AML-193 (cell line): ENCODE data around the gene ARHGAP32.
"Not testable (repeated sequence)": the region's sequence is repeated elsewhere in the genome, so short reads cannot be mapped to it uniquely, and the experiment has no call there.

ENCODE experiments used
- DNase-seq, 2 experiments: peaks; one replicate each; lab custom pipeline; 2025; lab: John Stamatoyannopoulos, UW

ARHGAP32 gene

DNA sequence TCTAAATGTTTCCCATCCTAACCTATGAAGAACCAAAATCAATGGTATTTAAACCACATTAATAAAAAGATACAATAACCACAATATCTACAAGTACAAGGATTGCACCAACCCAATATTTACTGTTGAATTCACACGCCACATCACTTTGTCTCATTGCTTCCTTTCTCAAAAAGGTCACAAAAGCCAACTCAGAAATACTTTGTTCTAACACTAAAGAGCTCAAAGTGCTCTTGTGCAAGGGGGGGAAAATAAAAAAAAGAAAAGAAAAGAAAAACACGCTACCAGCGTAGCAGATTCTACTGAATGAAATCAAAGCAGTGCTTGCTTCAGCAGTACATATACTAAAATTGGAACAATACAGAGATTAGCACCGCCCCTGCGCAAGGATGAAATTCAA, 10.5 kb upstream of the ARHGAP32 start:
- no peak for DNase-seq

DNA sequence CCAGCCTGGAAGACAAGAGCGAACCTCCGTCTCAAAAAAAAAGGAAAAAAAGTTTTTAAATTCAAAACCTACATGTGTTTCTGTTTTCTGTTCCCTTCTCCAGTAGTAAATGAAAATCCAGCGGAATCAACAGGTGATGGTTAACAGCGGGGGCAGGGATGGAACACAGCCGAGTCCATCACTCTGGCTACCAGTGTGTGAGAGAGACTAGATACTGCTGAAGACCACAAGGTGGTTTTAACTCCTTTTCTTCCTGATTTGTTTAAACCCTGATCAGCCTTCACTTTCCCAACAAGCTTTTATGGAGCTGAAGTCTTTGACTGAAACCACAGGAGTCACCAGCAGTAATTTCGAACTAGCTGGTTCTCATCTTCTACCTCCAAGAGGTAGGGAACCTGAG, 3.6 kb upstream of the ARHGAP32 start:
- no peak for DNase-seq

DNA sequence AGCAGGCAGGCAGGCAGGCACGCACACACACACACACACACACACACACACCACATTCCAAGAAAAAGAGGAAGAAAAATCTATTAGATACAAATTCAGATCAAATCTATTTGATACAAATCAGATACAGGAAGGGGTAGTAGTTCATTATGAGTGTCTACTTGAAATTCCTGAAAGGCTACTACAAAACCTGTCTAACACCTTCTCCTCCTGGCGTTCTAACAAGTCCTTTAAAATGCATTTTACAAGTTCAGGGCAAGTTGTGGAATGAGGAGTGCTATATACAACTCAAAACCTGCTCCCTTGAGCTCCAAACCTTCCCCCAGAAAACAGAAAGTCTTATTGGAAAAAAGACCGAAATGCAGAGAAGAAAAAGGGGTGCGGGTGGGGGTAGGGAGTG, 476 bp downstream of the ARHGAP32 start:
- DNase-seq, result no peak

DNA sequence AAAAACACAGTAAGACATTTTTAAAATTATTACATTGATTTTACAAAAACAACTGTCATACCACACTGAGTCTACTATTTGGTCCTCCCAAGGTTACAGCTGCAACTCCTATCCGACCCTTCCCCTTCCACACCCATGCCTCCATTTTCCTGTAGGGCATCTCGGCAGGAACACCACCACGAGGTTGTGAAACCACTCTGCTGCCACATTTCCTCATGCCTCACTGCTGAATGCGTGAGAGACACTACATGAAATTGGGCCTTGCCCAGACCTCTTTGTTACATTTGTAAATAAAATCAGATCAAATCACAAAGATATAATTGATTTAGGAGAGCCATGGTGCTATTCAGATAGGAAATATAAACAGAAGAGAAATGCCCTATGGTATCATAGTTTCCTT, 2.0 kb downstream of the ARHGAP32 start:
- no peak for DNase-seq

DNA sequence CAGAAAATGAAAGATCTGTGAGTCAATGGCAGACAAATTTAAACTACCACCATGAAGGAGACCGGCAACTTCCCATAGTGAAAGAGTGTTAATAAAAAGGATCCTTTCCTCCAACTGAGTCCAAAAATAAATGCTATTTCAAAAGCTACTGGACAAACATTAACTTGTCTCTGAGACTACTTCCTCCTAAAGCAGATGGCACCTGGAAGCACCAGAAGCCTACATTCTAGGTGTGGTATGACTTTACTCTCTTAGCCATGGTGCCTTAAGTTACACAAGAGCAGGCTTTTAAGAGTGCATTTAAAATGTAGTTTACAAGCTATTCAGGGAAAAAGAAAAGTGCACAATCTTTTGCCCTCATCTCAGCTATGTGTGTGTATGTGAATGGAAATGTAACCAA, 2.5 kb downstream of the ARHGAP32 start:
- no peak for DNase-seq

DNA sequence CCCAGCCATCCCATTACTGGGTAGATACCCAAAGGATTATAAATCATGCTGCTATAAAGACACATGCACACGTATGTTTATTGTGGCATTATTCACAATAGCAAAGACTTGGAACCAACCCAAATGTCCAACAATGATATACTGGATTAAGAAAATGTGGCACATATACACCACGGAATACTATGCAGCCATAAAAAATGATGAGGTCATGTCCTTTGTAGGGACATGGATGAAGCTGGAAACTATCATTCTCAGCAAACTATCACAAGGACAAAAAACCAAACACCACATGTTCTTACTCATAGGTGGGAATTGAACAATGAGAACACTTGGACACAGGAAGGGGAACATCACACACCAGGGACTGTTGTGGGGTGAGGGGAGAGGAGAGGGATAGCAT, 7.0 kb downstream of the ARHGAP32 start:
- DNase-seq, result not testable (repeated sequence)

DNA sequence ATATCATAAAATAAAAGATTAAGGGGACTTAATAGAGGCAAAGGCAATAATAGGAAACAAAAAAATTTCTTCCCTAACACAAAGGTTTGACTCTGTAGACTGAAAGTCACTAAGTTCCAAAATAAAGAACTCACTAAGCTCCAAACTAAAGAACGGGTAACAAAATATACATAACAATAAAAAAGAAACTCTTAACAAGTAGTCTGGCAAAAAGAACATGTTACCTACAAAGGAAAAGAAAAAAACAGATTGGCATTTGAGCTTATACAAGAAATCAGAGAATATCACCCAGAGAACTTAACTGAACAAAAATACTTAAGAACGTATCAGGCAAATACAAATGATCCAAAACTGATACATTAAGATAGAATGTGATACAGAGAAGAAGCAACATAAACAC, 7.5 kb downstream of the ARHGAP32 start:
- DNase-seq, result no peak

DNA sequence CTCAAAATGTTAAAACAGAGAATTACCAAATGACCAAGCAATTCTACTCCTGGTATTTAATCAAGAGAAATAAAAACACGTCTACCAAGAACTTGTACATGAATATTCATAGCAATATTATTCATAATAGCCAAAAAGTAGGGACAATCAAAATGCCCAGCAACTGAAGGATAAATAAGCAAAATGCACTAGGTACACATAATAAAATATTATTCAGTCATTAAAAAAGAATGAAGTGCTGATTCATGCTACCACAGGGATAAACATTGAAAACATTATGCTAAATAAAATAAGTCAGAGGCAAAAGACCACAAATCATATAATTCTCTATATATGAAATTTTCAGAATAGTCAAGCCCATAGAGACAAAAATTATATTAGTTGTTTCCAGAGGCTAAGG, 24.8 kb downstream of the ARHGAP32 start:
- no peak for DNase-seq

DNA sequence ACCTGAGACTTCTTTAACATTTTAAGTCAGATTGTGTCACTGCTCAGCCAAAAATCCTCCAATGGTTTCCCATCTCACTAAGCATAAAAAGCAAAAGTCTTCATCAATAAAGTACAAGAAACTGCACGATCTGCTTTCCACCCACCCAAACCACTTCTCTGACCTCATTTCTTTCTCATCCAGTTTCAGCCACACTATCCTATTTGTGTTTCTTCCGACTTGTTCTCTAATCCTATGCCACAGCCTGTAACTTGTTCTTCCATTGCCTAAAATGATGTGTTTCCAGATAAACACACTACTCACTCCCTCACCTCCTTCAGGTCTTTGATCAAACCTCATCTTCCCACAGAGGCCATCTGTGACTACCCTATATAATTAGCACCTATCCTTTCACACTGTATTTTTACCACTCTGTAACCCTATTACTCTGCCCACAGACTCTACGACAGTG, 28.4 kb downstream of the ARHGAP32 start:
- DNase-seq, result no peak

DNA sequence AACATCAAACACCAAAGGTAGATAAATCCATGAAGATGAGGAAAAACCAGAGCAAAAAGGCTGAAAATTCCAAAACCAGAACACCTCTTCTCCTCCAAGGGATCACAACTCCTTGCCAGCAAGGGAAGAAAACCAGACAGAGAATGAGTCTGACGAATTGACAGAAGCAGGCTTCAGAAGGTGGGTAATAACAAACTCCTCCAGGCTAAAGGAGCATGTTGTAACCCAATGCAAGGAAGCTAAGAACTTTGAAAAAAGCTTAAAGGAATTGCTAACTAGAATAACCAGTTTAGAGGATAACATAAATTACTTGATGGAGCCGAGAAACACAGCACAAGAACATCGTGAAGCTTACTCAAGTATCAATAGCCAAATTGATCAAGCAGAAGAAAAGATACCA, 35.0 kb downstream of the ARHGAP32 start:
- DNase-seq, result not testable (repeated sequence)

DNA sequence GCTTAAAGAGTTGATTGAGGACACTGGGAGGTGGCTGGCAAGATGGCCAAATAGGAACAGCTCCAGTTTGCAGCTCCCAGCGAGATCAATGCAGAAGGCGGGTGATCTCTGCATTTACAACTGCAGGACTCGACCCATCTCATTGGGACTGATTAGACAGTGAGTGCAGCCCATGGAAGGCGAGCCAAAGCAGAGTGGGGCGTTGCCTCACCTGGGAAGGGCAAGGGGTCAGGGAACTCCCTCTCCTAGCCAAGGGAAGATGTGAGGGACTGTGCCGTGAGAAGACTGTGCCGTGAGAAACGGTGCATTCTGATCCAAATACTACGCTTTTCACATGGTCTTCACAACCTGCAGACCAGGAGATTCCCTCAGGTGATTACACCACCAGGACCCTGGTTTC, 36.4 kb downstream of the ARHGAP32 start:
- DNase-seq, result no peak

DNA sequence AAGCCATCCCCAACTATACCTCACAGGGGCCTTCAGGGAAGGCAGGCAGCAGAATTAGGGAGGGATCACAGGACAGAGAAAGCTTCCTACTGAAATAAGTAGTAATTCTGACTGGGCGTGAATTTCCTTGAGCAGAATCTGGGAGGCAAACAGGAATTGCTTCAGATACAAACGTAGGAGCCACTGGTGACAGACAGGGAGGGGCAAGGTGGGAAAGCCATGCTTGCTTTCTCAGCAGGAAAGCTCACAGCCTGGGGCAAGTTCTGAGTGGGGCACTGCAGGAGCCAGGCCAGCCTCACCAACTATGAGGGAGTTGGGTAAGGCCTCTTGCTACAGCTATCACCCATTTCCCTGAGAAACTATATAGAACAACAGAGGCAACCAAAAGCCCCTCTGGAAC, 43.6 kb downstream of the ARHGAP32 start:
- no peak for DNase-seq

DNA sequence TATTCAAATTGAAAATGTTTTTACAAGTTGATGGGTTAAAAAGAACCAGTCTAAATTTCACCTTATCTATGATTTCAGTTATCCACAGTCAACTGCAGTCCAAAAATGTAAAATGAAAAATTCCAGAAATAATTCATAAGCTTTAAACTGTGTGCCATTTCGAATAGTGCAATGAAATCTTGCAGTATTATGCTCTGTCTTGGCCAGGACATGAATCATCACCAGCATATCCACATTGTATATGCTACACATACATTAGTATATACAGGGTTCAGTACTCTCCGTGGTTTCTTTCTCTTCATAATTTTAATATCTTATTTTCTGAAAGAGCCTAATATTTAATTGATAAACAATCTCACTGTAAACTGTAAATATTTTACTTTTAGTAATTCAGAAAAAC, 45.9 kb downstream of the ARHGAP32 start:
- no peak for DNase-seq

DNA sequence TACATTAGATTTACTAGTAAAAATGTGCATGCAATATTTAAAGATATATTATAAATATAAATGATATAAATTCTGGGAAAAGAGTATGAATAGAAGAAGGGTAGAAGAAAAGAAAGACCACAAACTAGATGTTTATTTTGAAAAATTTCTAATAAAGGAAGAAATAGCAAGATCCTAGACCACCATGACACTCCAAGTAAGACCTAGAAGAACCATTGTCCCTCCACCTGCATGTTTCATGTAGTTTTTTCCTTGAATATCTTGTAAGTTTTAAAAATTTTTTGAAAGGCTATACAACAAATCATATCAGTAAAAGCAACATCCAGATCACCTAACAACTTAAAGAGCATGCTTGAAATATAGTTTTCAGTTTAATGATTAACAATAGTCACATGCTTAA, 46.8 kb downstream of the ARHGAP32 start:
- no peak for DNase-seq

DNA sequence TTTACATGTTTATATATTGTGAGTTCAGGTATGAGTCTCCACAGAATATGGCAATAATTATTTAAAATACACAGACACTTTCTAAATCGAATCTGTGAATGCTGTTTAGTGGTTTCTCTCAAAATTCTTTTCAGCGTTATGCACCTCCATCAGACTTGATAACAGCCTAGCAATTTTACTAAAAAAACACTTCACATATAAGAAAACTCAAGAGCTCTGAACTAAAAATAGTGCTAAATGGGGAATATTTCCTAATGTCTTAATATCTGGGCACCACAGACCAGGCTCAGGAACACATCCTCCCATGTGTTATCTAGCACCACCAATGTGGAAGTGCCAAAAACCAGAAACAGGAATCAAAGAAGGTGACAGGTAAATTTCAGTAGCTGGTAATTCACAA, 47.9 kb downstream of the ARHGAP32 start:
- DNase-seq, result no peak

DNA sequence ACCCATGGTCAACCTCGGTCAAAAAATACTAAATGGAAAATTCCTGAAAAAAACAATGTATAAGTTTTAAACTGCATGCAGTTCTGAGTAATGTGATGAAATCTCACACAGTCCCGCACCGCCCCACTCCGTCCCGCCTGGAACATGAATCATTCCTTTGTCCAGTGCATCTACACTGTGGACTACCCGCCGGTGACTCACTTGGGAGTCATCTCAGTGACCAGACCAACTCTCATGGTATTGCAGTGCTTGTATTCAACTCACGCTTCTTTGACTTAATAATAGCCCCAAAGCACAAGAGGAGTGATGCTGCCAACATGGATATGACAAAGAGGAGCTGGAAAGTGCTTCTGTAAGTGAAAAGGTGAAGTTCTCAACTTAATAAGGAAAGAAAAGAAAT, 48.8 kb downstream of the ARHGAP32 start:
- no peak for DNase-seq

DNA sequence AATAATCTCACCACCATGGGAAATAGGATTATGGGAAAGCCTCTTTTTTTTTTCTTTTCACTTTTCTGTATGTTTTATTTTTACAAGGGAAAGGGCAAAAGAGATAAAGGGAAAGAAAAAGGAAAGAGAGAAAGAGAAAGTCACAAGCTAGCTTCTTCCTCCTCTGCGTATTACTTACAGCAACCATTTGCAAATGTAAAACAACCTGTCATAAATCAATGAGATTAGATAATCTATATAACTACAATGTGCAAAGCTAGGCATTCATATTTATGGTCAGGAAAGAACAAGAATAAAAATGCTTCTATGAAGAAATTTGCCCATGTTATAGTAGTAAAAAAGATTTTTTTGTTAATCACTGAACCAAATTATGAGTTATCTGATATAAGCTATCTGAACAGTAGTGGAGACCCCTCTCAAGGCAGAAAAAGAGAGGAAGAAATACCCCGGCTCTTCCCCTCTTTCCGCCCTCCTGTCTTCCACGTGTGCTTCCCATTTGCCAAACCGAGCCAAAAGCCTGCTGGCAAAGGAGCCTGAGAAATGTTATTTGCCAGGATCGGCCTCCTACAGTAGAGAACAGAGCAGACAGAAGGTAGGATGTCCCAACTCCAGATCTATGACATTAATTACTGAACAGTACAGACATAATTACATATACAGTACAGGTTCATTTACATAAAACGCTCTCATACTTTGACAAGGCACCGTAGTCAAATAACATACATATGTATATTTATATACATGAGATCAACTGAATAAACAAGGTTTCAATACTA, 50.2 kb downstream of the ARHGAP32 start:
- no peak for DNase-seq

DNA sequence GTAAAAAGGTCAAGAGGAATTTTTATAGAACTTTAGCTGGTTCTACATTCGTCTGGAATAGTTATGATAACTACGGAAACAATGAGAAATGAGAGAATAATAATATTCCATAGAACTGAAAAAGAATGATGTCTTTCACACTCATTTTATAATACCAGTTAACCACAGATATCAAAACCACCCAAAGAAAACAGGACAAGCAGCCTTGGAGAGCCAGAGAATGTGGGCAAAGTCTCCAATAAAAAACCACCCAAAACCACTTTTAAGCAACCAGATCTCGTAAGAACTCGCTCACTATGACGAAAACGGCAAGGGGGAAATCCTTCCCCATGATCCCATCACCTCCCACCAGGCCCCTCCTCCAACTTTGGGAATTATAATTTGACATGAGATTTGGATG, 60.8 kb downstream of the ARHGAP32 start:
- DNase-seq, result no peak

DNA sequence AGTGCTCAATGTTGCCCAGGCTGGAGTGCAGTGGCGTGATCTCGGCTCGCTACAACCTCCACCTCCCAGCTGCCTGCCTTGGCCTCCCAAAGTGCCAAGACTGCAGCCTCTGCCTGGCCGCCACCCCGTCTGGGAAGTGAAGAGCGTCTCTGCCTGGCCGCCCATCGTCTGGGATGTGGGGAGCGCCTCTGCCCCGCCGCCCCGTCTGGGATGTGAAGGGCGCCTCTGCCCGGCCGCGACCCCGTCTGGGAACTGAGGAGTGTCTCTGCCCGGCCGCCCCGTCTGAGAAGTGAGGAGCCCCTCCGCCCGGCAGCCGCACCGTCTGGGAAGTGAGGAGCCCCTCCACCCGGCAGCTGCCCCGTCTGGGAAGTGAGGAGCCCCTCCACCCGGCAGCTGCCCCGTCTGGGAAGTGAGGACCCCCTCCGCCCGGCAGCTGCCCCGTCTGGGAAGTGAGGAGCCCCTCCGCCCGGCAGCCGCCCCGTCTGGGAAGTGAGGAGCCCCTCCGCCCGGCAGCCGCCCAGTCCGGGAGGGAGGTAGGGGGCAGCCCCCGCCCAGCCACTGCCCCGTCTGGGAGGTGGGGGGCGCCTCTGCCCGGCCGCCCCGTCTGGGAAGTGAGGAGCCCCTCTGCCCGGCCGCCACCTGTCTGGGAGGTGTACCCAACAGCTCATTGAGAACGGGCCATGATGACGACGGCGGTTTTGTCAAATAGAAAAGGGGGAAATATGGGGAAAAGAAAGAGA, 63.1 kb downstream of the ARHGAP32 start:
- not testable (repeated sequence) for DNase-seq

DNA sequence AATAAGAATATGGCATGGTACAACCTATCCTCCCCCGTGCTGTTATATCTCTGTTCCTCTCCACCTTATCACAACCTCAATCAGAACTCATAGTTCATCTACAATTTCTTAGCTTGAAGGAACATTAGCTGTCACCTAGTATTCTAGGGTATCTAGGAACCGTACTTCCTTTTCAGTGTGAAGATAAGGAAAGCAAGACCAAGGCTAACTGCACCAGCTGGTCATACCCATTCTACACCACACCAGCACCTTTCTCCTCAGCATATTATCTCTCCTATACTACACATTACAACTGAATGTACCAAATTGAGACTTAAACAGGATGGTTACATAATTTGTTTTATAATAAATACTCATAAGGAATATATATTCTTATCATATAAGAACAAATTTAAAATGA, 73.1 kb downstream of the ARHGAP32 start:
- DNase-seq, result no peak

DNA sequence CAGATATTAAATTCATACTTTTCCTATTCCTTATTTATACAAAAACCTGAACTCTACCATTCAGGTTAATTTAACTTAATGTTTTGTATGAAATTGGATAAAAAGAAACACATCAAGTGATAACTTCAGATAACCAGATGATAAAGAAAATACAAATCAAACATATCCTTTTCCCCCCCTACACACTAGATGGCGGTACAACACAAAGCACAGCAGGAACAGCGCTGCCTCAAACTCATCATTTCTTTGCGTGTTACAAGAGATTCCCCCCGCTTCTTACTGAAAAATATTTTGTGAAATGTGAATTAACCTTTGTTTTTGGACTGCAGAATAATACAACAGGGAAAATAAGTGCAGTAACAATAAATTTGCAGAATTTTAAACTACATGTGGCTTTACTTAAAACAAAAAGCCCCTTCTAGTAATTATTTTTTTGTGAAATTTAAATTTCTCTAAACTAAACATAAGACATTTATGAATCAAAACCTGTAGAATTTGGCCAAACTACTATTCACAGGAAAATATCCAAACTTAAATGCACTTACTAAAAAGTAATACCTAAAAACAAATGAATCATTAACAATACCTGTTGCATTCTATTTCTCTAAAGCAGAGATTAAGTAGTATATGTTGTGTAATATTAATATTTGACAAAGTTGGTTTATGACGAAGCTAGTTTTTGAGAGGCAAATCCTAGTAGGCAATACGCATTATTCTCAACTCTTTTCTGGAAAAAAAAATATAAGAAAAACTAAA, 74.4 kb downstream of the ARHGAP32 start:
- peak; percentile 45 to 53 for DNase-seq

DNA sequence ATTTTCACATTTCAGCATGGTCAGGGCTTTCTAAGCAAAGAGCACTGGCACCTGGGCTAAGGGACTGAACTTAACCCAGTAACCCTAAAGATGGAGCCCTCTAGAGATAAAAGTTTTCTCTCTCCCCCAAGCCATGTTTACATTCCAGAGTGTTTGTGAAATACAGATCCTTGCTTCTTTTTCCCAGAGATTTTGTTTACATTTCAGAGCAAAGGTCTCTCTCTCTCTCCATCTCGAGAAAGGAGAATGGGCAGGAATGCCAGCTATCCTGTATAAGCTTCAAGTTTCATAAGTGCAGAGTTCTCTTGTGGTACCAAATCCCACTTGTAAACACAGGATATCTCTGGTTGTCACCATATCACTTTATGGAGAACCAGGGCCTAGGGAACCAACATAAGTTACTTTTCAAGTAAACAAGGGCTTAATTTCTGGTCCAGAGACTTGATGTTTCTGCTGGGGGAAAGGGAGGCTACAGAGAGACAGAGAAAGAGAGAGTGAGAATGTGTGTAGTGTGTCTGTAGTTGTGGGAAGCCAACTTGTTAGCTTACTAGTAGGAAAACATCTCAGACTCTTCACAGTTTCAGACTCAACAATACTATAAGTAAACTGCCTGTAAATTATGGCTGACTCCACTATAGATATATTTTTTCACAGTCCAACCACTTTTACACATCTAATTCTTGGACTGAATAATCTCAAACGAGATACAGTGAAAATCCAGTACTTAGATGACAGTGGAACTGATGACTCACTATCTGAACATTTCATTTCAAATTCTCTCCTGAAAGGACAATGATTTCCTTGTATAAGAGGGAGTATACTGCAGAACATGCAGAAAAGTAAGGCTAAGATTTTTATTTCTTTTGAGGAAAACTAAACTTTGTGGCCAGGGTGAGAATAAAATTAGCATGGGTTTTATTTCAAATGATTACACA, 76.2 kb downstream of the ARHGAP32 start:
- no peak for DNase-seq
